ENCODE results near the gene MAP1LC3A.

DNA sequence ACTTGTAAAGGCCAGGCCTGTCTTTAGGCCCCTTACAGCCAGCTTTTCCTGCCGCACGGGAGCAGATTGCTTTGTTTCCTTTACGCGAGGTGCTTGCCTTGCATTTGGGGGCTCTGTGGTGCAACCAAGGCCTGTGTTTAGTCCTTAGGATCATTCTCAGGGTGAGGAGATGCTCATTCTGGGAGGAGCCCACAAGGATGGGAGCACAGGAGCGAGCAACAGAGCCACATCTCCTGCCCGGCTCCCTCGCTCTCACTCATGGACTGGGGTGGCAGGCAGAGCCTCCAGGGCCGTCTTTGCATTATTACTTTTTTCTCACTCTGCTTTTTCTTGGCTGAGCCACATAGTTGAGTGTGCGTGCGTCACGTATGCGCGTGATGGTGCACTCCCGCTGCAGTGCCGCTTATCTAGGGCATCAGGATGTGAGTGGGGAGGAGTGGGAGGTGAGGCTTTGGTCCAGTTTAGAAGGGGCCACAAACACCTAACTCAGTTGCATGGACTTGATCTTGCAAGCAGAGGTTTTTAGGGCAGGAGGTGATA is 23.1 kb upstream of the MAP1LC3A start:
- TF ChIP-seq, protein P1, sequence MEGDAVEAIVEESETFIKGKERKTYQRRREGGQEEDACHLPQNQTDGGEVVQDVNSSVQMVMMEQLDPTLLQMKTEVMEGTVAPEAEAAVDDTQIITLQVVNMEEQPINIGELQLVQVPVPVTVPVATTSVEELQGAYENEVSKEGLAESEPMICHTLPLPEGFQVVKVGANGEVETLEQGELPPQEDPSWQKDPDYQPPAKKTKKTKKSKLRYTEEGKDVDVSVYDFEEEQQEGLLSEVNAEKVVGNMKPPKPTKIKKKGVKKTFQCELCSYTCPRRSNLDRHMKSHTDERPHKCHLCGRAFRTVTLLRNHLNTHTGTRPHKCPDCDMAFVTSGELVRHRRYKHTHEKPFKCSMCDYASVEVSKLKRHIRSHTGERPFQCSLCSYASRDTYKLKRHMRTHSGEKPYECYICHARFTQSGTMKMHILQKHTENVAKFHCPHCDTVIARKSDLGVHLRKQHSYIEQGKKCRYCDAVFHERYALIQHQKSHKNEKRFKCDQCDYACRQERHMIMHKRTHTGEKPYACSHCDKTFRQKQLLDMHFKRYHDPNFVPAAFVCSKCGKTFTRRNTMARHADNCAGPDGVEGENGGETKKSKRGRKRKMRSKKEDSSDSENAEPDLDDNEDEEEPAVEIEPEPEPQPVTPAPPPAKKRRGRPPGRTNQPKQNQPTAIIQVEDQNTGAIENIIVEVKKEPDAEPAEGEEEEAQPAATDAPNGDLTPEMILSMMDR (conservative IDR thresholded peaks at IDR 0.05 in 1 of 2, IDR thresholded peaks at IDR 0.05 in 1 of 2; ENCODE audit: extremely low read depth in 1 of 2, insufficient read depth in 1 of 2, low read depth in 1 of 2, low read length in 2 of 2), result no peak
- no peak for TF ChIP-seq EZH2 (IDR thresholded peaks at IDR 0.05; ENCODE audit: borderline replicate concordance, low read length)

All from mammary epithelial cell (primary cell).